ENCODE data around the gene BLOC1S5.

Gene BLOC1S5

DNA sequence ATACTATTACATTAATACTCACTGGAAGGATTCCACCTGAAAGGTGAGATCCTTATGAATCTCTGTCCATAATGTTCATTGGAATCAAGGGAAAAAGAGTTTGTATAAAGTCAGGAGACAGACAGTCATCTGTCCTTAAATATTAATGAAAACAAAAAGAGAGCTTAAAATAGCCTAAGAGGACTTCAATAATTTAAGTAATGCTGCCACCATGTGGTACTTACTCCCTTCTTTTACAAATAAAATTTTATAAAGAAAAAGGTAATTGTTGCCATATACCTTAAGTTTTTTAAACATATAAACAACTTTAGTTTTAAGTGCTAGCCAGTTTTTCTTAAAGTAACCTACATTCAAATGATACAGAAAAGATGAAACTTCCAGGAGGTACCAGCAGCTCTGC lies 5.1 kb downstream of the BLOC1S5 start:
- H3K27me3 ChIP-seq (replicated peaks; ENCODE audit: insufficient read depth, low read length), result no peaks in the 10 kb centered on the region
- no peak overlapping the region for H2AFZ ChIP-seq (ENCODE audit: low read length)
- no peaks in the 10 kb centered on the region for H3K9me2 ChIP-seq (replicated peaks; ENCODE audit: insufficient read depth, low read length)
- H3K36me3 ChIP-seq (replicated peaks; ENCODE audit: insufficient read depth, low read length), result no peaks in the 10 kb centered on the region
- H3K4me1 ChIP-seq (ENCODE audit: low read length), result no peaks in the 10 kb centered on the region
- H3K9ac ChIP-seq (ENCODE audit: low read length), result no peak overlapping the region
- H4K20me1 ChIP-seq (ENCODE audit: insufficient read depth, low read length), result no peaks in the 10 kb centered on the region
- no peaks in the 10 kb centered on the region for H3K79me2 ChIP-seq (ENCODE audit: low read length)
- no peak overlapping the region for H3K4me2 ChIP-seq (ENCODE audit: low read depth, low read length)
- H3K9me3 ChIP-seq (replicated peaks; ENCODE audit: insufficient read depth, low read length), result no peaks in the 10 kb centered on the region
- no peak overlapping the region for H3K27ac ChIP-seq (ENCODE audit: low read length)
- TF ChIP-seq, protein P1, sequence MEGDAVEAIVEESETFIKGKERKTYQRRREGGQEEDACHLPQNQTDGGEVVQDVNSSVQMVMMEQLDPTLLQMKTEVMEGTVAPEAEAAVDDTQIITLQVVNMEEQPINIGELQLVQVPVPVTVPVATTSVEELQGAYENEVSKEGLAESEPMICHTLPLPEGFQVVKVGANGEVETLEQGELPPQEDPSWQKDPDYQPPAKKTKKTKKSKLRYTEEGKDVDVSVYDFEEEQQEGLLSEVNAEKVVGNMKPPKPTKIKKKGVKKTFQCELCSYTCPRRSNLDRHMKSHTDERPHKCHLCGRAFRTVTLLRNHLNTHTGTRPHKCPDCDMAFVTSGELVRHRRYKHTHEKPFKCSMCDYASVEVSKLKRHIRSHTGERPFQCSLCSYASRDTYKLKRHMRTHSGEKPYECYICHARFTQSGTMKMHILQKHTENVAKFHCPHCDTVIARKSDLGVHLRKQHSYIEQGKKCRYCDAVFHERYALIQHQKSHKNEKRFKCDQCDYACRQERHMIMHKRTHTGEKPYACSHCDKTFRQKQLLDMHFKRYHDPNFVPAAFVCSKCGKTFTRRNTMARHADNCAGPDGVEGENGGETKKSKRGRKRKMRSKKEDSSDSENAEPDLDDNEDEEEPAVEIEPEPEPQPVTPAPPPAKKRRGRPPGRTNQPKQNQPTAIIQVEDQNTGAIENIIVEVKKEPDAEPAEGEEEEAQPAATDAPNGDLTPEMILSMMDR (IDR thresholded peaks at IDR 0.05; ENCODE audit: low read length), result peak; percentile 35
- TF ChIP-seq EZH2 (optimal IDR thresholded peaks at IDR 0.05; ENCODE audit: low read depth, low read length) (no peak), EZH2phosphoT487 (IDR thresholded peaks at IDR 0.05; ENCODE audit: low read length) (no peak)
- peaks cover 12% of the 10 kb centered on the region; the same call in 1 of the 2 replicates for H3F3A ChIP-seq (ENCODE audit: insufficient read depth, low read length)
- DNase-seq, result peak; percentile 38
- no peak overlapping the region for H3K4me3 ChIP-seq (ENCODE audit: low read length)

DNA sequence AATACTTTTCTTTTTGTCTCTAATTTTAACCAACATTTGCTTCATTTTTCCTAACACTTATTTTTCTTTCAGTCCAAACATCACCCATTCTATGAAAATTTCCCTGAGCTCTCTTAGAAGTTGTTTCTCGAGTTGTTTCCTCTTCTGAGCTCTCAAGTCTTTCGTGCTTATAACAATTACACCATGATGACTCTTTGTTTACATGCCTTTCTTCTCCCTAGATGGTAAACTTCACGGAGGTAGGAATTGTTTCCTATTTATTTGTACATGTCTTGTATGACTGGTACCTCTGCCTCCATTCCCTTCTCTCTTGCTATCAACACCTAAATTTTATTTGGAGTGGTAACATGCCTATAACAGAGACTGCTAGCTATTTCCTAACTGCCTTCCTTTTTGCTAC lies 6.4 kb downstream of the BLOC1S5 start:
- Histone ChIP-seq H3K36me3 (replicated peaks; ENCODE audit: insufficient read depth, low read length) (no peaks in the 10 kb centered on the region), H3K79me2 (ENCODE audit: low read length) (no peaks in the 10 kb centered on the region), H3K27me3 (replicated peaks; ENCODE audit: insufficient read depth, low read length) (no peaks in the 10 kb centered on the region), H3K9me3 (replicated peaks; ENCODE audit: insufficient read depth, low read length) (no peaks in the 10 kb centered on the region), H3K9me2 (replicated peaks; ENCODE audit: insufficient read depth, low read length) (no peaks in the 10 kb centered on the region), H3K9ac (ENCODE audit: low read length) (no peak overlapping the region), H3F3A (ENCODE audit: insufficient read depth, low read length) (no peaks in the 10 kb centered on the region), H3K4me1 (ENCODE audit: low read length) (no peaks in the 10 kb centered on the region), H3K27ac (ENCODE audit: low read length) (no peak overlapping the region), H4K20me1 (ENCODE audit: insufficient read depth, low read length) (no peaks in the 10 kb centered on the region), H3K4me3 (ENCODE audit: low read length) (no peak overlapping the region), H2AFZ (ENCODE audit: low read length) (no peak overlapping the region), H3K4me2 (ENCODE audit: low read depth, low read length) (no peak overlapping the region)
- no peak for TF ChIP-seq EZH2phosphoT487 (IDR thresholded peaks at IDR 0.05; ENCODE audit: low read length)
- no peak for TF ChIP-seq EZH2 (optimal IDR thresholded peaks at IDR 0.05; ENCODE audit: low read depth, low read length)
- TF ChIP-seq, protein P1 (IDR thresholded peaks at IDR 0.05; ENCODE audit: low read length), result no peak
- no peak for DNase-seq

DNA sequence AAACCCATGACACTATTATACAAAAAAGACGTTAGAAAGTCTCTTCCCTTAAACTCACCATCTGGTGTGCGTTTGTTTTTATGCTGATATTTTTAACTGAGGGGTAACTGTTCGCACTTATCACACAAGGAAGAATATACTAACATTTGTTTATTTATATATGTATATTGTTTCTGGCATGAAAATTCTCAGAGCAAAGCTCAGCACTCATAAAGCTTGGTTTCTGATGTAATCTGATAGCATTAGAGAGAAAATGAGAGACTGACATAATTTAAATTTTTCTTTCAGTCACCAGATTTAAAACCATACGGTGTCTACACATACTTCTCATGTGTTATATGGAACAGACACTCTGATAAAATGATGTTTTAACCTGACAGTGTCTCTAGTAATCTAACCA lies 6.9 kb downstream of the BLOC1S5 start:
- TF ChIP-seq EZH2phosphoT487 (IDR thresholded peaks at IDR 0.05; ENCODE audit: low read length) (no peak), EZH2 (optimal IDR thresholded peaks at IDR 0.05; ENCODE audit: low read depth, low read length) (no peak)
- TF ChIP-seq, protein P1 (IDR thresholded peaks at IDR 0.05; ENCODE audit: low read length), result no peak
- Histone ChIP-seq H3K4me2 (ENCODE audit: low read depth, low read length) (no peak overlapping the region), H3F3A (ENCODE audit: insufficient read depth, low read length) (no peaks in the 10 kb centered on the region), H3K9me3 (replicated peaks; ENCODE audit: insufficient read depth, low read length) (no peaks in the 10 kb centered on the region), H3K27ac (ENCODE audit: low read length) (no peak overlapping the region), H3K4me3 (ENCODE audit: low read length) (no peak overlapping the region), H3K9me2 (replicated peaks; ENCODE audit: insufficient read depth, low read length) (no peaks in the 10 kb centered on the region), H3K9ac (ENCODE audit: low read length) (no peak overlapping the region), H3K4me1 (ENCODE audit: low read length) (no peaks in the 10 kb centered on the region), H4K20me1 (ENCODE audit: insufficient read depth, low read length) (no peaks in the 10 kb centered on the region), H3K36me3 (replicated peaks; ENCODE audit: insufficient read depth, low read length) (no peaks in the 10 kb centered on the region), H2AFZ (ENCODE audit: low read length) (no peak overlapping the region), H3K79me2 (ENCODE audit: low read length) (no peaks in the 10 kb centered on the region), H3K27me3 (replicated peaks; ENCODE audit: insufficient read depth, low read length) (no peaks in the 10 kb centered on the region)
- no peak for DNase-seq
